OCI-LY1 (cell line): ENCODE data around the gene KSR1.

Experiments used
- EZH2 ChIP-seq: fragments of 200-600 bp; sonication (generic), shearing (Covaris generic); IDR thresholded peaks from 2 replicates; pipeline ENCODE4 v1.8.0; 2017; ENCODE audit warnings: borderline replicate concordance, mixed run types, mild to moderate bottlenecking, antibody characterized with exemption, low read length, moderate library complexity, mixed read lengths
- TF ChIP-seq, protein P1 (sequence below): fragments of 200-600 bp; sonication (generic), shearing (Covaris generic); IDR thresholded peaks from 2 replicates; pipeline ENCODE4 v1.5.1; 2017; ENCODE audit warnings: mild to moderate bottlenecking, antibody characterized with exemption, low read length, moderate library complexity, mixed read lengths

- TF ChIP-seq, protein P1, sequence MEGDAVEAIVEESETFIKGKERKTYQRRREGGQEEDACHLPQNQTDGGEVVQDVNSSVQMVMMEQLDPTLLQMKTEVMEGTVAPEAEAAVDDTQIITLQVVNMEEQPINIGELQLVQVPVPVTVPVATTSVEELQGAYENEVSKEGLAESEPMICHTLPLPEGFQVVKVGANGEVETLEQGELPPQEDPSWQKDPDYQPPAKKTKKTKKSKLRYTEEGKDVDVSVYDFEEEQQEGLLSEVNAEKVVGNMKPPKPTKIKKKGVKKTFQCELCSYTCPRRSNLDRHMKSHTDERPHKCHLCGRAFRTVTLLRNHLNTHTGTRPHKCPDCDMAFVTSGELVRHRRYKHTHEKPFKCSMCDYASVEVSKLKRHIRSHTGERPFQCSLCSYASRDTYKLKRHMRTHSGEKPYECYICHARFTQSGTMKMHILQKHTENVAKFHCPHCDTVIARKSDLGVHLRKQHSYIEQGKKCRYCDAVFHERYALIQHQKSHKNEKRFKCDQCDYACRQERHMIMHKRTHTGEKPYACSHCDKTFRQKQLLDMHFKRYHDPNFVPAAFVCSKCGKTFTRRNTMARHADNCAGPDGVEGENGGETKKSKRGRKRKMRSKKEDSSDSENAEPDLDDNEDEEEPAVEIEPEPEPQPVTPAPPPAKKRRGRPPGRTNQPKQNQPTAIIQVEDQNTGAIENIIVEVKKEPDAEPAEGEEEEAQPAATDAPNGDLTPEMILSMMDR = no peak
- TF ChIP-seq EZH2 = no peak
Observed at GRCh38 chr17:27485716-27486495, 29.7 kb downstream of the KSR1 start.
